ENCODE data around the gene CDIP1. TPM values are rescaled to one million over a fixed set of nuclear protein-coding genes. Genes with fewer than 3 reads are reported as not detected.

The CDIP1 gene
- total RNA-seq, 4 donors from 2014 or later: 16.2 to 40.2 (median 24.0) TPM

- Histone ChIP-seq H3K27me3 (no peaks in the 10 kb centered on the region), H3K4me3 (peak within 1 kb of the TSS; percentile 79 to 95 (median 83)), H3K36me3 (no peaks in the 10 kb centered on the region), H3K27ac (peak within 1 kb of the TSS; percentile 68 to 94 (median 91)), H3K4me1 (peaks cover 0 to 39% (median 13%) of the 10 kb centered on the region in 4 donors), H3K9me3 (no peaks in the 10 kb centered on the region)
- DNase-seq (ENCODE audit: low spot score in 2 of 2): peak; percentile 86 to 90
- TF ChIP-seq POLR2A (IDR thresholded peaks at IDR 0.05) (peak; percentile 91 to 92), EP300 (IDR thresholded peaks at IDR 0.05) (peak in 1 of 2 donors; percentile 95), CTCF (IDR thresholded peaks at IDR 0.05) (peak in 3 of 5 experiments; percentile 32 to 50 (median 45))
- WGBS, 2 donors: 15 to 35% methylated on average over 13 to 36 of the region's 70 CpGs
Measured at GRCh38 chr16:4475880-4476788, 62.4 kb downstream of the CDIP1 start, which contains the start of gene HMOX2. TSS of gene HMOX2 (plus strand) at chr16:4476398. CDS start at chr16:4505525, 29,127 bp downstream.

GRCh38 chr16:4474192-4474961 is 64.2 kb downstream of the CDIP1 start, which contains the start of gene NMRAL1:
TSS of gene NMRAL1 (minus strand) at chr16:4474625. CDS start at chr16:4474132, 493 bp downstream.
- TF ChIP-seq POLR2A (IDR thresholded peaks at IDR 0.05) (peak; percentile 33 to 66), EP300 (IDR thresholded peaks at IDR 0.05) (peak; percentile 60 to 82), CTCF (IDR thresholded peaks at IDR 0.05) (no peak)
- Histone ChIP-seq H3K27me3 (no peaks in the 10 kb centered on the region), H3K4me1 (peaks cover 0 to 39% (median 13%) of the 10 kb centered on the region in 4 donors), H3K36me3 (peaks cover 0 to 7% (median under 1%) of the 10 kb centered on the region in 3 donors), H3K27ac (peak within 1 kb of the TSS; percentile 78 to 94 (median 87)), H3K4me3 (peak within 1 kb of the TSS; percentile 69 to 84 (median 81)), H3K9me3 (no peaks in the 10 kb centered on the region)
- WGBS, 2 donors: 3% methylated on average over 52 to 57 of the region's 60 CpGs
- peak; percentile 86 to 87 for DNase-seq (ENCODE audit: low spot score in 2 of 2)

- peaks cover 0 to 36% (median 13%) of the 10 kb centered on the region in 4 donors for H3K4me1 ChIP-seq
- WGBS, 2 donors: 60 to 77% methylated on average over 4 of the region's 4 CpGs
- no peak for DNase-seq (ENCODE audit: low spot score in 2 of 2)
- H3K36me3 ChIP-seq: peaks cover 0 to 19% (median 5%) of the 10 kb centered on the region in 3 donors
- no peak overlapping the region for H3K4me3 ChIP-seq
- no peaks in the 10 kb centered on the region for H3K27me3 ChIP-seq
- no peak overlapping the region for H3K27ac ChIP-seq
- H3K9me3 ChIP-seq: no peaks in the 10 kb centered on the region
- TF ChIP-seq CTCF (IDR thresholded peaks at IDR 0.05) (no peak), POLR2A (IDR thresholded peaks at IDR 0.05) (no peak), EP300 (IDR thresholded peaks at IDR 0.05) (no peak)
Measured at GRCh38 chr16:4472880-4473279, 65.7 kb downstream of the CDIP1 start.

- no peaks in the 10 kb centered on the region for H3K9me3 ChIP-seq
- 94 to 95% methylated on average over 5 of the region's 5 CpGs for WGBS, 2 donors
- peaks cover 0 to 29% (median 5%) of the 10 kb centered on the region in 3 donors for H3K36me3 ChIP-seq
- H3K27me3 ChIP-seq: no peaks in the 10 kb centered on the region
- H3K4me1 ChIP-seq: peaks cover 0 to 26% (median 13%) of the 10 kb centered on the region in 4 donors
- H3K27ac ChIP-seq: peak overlapping the region in 2 of 4 donors; percentile 51 to 83
- TF ChIP-seq POLR2A (IDR thresholded peaks at IDR 0.05) (no peak), CTCF (IDR thresholded peaks at IDR 0.05) (no peak)
- no peak for DNase-seq (ENCODE audit: low spot score in 2 of 2)
- H3K4me3 ChIP-seq: no peak overlapping the region
Measured at GRCh38 chr16:4471869-4472268, 66.7 kb downstream of the CDIP1 start.
